ENCODE results near the gene HTR5A.

The HTR5A gene

GRCh38 chr7:155122831-155123230 lies 52.7 kb downstream of the HTR5A start:
- H3K27ac ChIP-seq (ENCODE audit: low read length) = no peak overlapping the region
- H3K9ac ChIP-seq (ENCODE audit: low read length) = no peak overlapping the region
- H3K4me3 ChIP-seq (ENCODE audit: low read length) = no peak overlapping the region

GRCh38 chr7:155123413-155123812 lies 53.3 kb downstream of the HTR5A start:
- no peaks in the 10 kb centered on the region for H3K27me3 ChIP-seq (ENCODE audit: control insufficient read depth, insufficient read depth, low read length)
- no peak overlapping the region for H3K27ac ChIP-seq (ENCODE audit: low read length)
- H3K4me3 ChIP-seq (ENCODE audit: low read length) = no peak overlapping the region
- H3K9me3 ChIP-seq (ENCODE audit: control insufficient read depth, low read depth, low read length) = no peaks in the 10 kb centered on the region
- H3K36me3 ChIP-seq (ENCODE audit: control insufficient read depth, low read depth, low read length) = no peaks in the 10 kb centered on the region
- H3K4me1 ChIP-seq (ENCODE audit: control insufficient read depth, low read depth, low read length) = peaks cover 5% of the 10 kb centered on the region
- H3K9ac ChIP-seq (ENCODE audit: low read length) = no peak overlapping the region

More at GRCh38 chr7:155122831-155123230, 52.7 kb downstream of the HTR5A start:
- Histone ChIP-seq H3K27me3 (ENCODE audit: control insufficient read depth, insufficient read depth, low read length) (no peaks in the 10 kb centered on the region), H3K36me3 (ENCODE audit: control insufficient read depth, low read depth, low read length) (no peaks in the 10 kb centered on the region), H3K4me1 (ENCODE audit: control insufficient read depth, low read depth, low read length) (peaks cover 5% of the 10 kb centered on the region), H3K9me3 (ENCODE audit: control insufficient read depth, low read depth, low read length) (no peaks in the 10 kb centered on the region)

- Histone ChIP-seq H3K4me1 (ENCODE audit: control insufficient read depth, low read depth, low read length) (peaks cover 5% of the 10 kb centered on the region), H3K27me3 (ENCODE audit: control insufficient read depth, insufficient read depth, low read length) (no peaks in the 10 kb centered on the region), H3K9ac (ENCODE audit: low read length) (no peak overlapping the region), H3K4me3 (ENCODE audit: low read length) (no peak overlapping the region), H3K27ac (ENCODE audit: low read length) (no peak overlapping the region), H3K9me3 (ENCODE audit: control insufficient read depth, low read depth, low read length) (no peaks in the 10 kb centered on the region), H3K36me3 (ENCODE audit: control insufficient read depth, low read depth, low read length) (no peaks in the 10 kb centered on the region)
Measured at GRCh38 chr7:155124706-155125105, 54.6 kb downstream of the HTR5A start.

- no peak overlapping the region for H3K9ac ChIP-seq (ENCODE audit: low read length)
- H3K27me3 ChIP-seq (ENCODE audit: control insufficient read depth, insufficient read depth, low read length) = no peaks in the 10 kb centered on the region
- no peak overlapping the region for H3K27ac ChIP-seq (ENCODE audit: low read length)
Measured at GRCh38 chr7:155129186-155129585, 59.1 kb downstream of the HTR5A start.

GRCh38 chr7:155129789-155130188 lies 59.7 kb downstream of the HTR5A start:
- H3K4me1 ChIP-seq (ENCODE audit: control insufficient read depth, low read depth, low read length) = no peaks in the 10 kb centered on the region
- no peaks in the 10 kb centered on the region for H3K9me3 ChIP-seq (ENCODE audit: control insufficient read depth, low read depth, low read length)
- H3K4me3 ChIP-seq (ENCODE audit: low read length) = no peak overlapping the region
- H3K36me3 ChIP-seq (ENCODE audit: control insufficient read depth, low read depth, low read length) = no peaks in the 10 kb centered on the region
- no peak overlapping the region for H3K27ac ChIP-seq (ENCODE audit: low read length)
- H3K9ac ChIP-seq (ENCODE audit: low read length) = no peak overlapping the region
- no peaks in the 10 kb centered on the region for H3K27me3 ChIP-seq (ENCODE audit: control insufficient read depth, insufficient read depth, low read length)

More at GRCh38 chr7:155129186-155129585, 59.1 kb downstream of the HTR5A start:
- no peak overlapping the region for H3K4me3 ChIP-seq (ENCODE audit: low read length)
- no peaks in the 10 kb centered on the region for H3K9me3 ChIP-seq (ENCODE audit: control insufficient read depth, low read depth, low read length)
- H3K4me1 ChIP-seq (ENCODE audit: control insufficient read depth, low read depth, low read length) = no peaks in the 10 kb centered on the region
- no peaks in the 10 kb centered on the region for H3K36me3 ChIP-seq (ENCODE audit: control insufficient read depth, low read depth, low read length)

GRCh38 chr7:155130493-155130892 lies 60.4 kb downstream of the HTR5A start:
- H3K9me3 ChIP-seq (ENCODE audit: control insufficient read depth, low read depth, low read length) = no peaks in the 10 kb centered on the region
- no peaks in the 10 kb centered on the region for H3K27me3 ChIP-seq (ENCODE audit: control insufficient read depth, insufficient read depth, low read length)
- no peak overlapping the region for H3K9ac ChIP-seq (ENCODE audit: low read length)
- H3K4me3 ChIP-seq (ENCODE audit: low read length) = no peak overlapping the region
- H3K27ac ChIP-seq (ENCODE audit: low read length) = no peak overlapping the region
- H3K4me1 ChIP-seq (ENCODE audit: control insufficient read depth, low read depth, low read length) = no peaks in the 10 kb centered on the region
- no peaks in the 10 kb centered on the region for H3K36me3 ChIP-seq (ENCODE audit: control insufficient read depth, low read depth, low read length)

- H3K27me3 ChIP-seq (ENCODE audit: control insufficient read depth, insufficient read depth, low read length) = no peaks in the 10 kb centered on the region
- no peak overlapping the region for H3K27ac ChIP-seq (ENCODE audit: low read length)
- H3K36me3 ChIP-seq (ENCODE audit: control insufficient read depth, low read depth, low read length) = no peaks in the 10 kb centered on the region
- H3K4me3 ChIP-seq (ENCODE audit: low read length) = no peak overlapping the region
- H3K4me1 ChIP-seq (ENCODE audit: control insufficient read depth, low read depth, low read length) = no peaks in the 10 kb centered on the region
- no peaks in the 10 kb centered on the region for H3K9me3 ChIP-seq (ENCODE audit: control insufficient read depth, low read depth, low read length)
- H3K9ac ChIP-seq (ENCODE audit: low read length) = no peak overlapping the region
Measured at GRCh38 chr7:155131090-155131489, 61.0 kb downstream of the HTR5A start.

GRCh38 chr7:155132431-155132830 lies 62.3 kb downstream of the HTR5A start:
- H3K36me3 ChIP-seq (ENCODE audit: control insufficient read depth, low read depth, low read length) = no peaks in the 10 kb centered on the region
- no peaks in the 10 kb centered on the region for H3K4me1 ChIP-seq (ENCODE audit: control insufficient read depth, low read depth, low read length)
- no peaks in the 10 kb centered on the region for H3K27me3 ChIP-seq (ENCODE audit: control insufficient read depth, insufficient read depth, low read length)
- H3K4me3 ChIP-seq (ENCODE audit: low read length) = no peak overlapping the region
- H3K9me3 ChIP-seq (ENCODE audit: control insufficient read depth, low read depth, low read length) = no peaks in the 10 kb centered on the region
- H3K27ac ChIP-seq (ENCODE audit: low read length) = no peak overlapping the region
- H3K9ac ChIP-seq (ENCODE audit: low read length) = no peak overlapping the region

- Histone ChIP-seq H3K9me3 (ENCODE audit: control insufficient read depth, low read depth, low read length) (no peaks in the 10 kb centered on the region), H3K4me1 (ENCODE audit: control insufficient read depth, low read depth, low read length) (no peaks in the 10 kb centered on the region), H3K27ac (ENCODE audit: low read length) (no peak overlapping the region), H3K9ac (ENCODE audit: low read length) (no peak overlapping the region), H3K27me3 (ENCODE audit: control insufficient read depth, insufficient read depth, low read length) (no peaks in the 10 kb centered on the region), H3K36me3 (ENCODE audit: control insufficient read depth, low read depth, low read length) (no peaks in the 10 kb centered on the region), H3K4me3 (ENCODE audit: low read length) (no peak overlapping the region)
Measured at GRCh38 chr7:155136619-155137243, 66.6 kb downstream of the HTR5A start.
